ENCODE measurements around the gene PRKCQ. TPM values are rescaled to one million over a fixed set of nuclear protein-coding genes. Genes with fewer than 3 reads are reported as not detected.

The PRKCQ gene
- total RNA-seq, 4 donors from 2014 or later, result 1.8 to 11.6 (median 3.7) TPM

GRCh38 chr10:6593241-6593671 is 13.2 kb upstream of the PRKCQ start:
- no peak overlapping the region for H3K4me3 ChIP-seq
- H3K9me3 ChIP-seq, result no peaks in the 10 kb centered on the region
- H3K27ac ChIP-seq, result peak overlapping the region in 1 of 4 donors; percentile 49
- DNase-seq, result no peak
- TF ChIP-seq CTCF (IDR thresholded peaks at IDR 0.05) (no peak), POLR2A (IDR thresholded peaks at IDR 0.05) (no peak)
- H3K4me1 ChIP-seq, result no peaks in the 10 kb centered on the region
- H3K36me3 ChIP-seq, result no peaks in the 10 kb centered on the region
- H3K27me3 ChIP-seq, result no peaks in the 10 kb centered on the region

GRCh38 chr10:6592080-6592479 is 12.0 kb upstream of the PRKCQ start:
- DNase-seq, result no peak
- H3K27me3 ChIP-seq, result no peaks in the 10 kb centered on the region

GRCh38 chr10:6591668-6592067 is 11.6 kb upstream of the PRKCQ start:
- Histone ChIP-seq H3K27me3 (no peaks in the 10 kb centered on the region), H3K4me1 (no peaks in the 10 kb centered on the region), H3K27ac (peak overlapping the region; percentile 1 to 59 (median 10)), H3K36me3 (no peaks in the 10 kb centered on the region), H3K9me3 (no peaks in the 10 kb centered on the region), H3K4me3 (no peak overlapping the region)
- TF ChIP-seq POLR2A (IDR thresholded peaks at IDR 0.05), result no peak
- no peak for TF ChIP-seq CTCF (IDR thresholded peaks at IDR 0.05)
- DNase-seq, result no peak

More at GRCh38 chr10:6592080-6592479, 12.0 kb upstream of the PRKCQ start:
- Histone ChIP-seq H3K4me1 (no peaks in the 10 kb centered on the region), H3K4me3 (no peak overlapping the region), H3K36me3 (no peaks in the 10 kb centered on the region), H3K9me3 (no peaks in the 10 kb centered on the region), H3K27ac (peak overlapping the region in 3 of 4 donors; percentile 1 to 59 (median 32))
- TF ChIP-seq CTCF (IDR thresholded peaks at IDR 0.05) (no peak), POLR2A (IDR thresholded peaks at IDR 0.05) (no peak)

GRCh38 chr10:6590100-6590499 is 10.0 kb upstream of the PRKCQ start:
- Histone ChIP-seq H3K27me3 (no peaks in the 10 kb centered on the region), H3K4me3 (no peak overlapping the region), H3K27ac (no peak overlapping the region), H3K9me3 (no peaks in the 10 kb centered on the region), H3K36me3 (no peaks in the 10 kb centered on the region), H3K4me1 (no peaks in the 10 kb centered on the region)
- DNase-seq, result no peak
- TF ChIP-seq POLR2A (IDR thresholded peaks at IDR 0.05) (no peak), CTCF (IDR thresholded peaks at IDR 0.05) (no peak)

- TF ChIP-seq CTCF (IDR thresholded peaks at IDR 0.05), result no peak
- no peak overlapping the region for H3K4me3 ChIP-seq
- DNase-seq, result no peak
- H3K27me3 ChIP-seq, result no peaks in the 10 kb centered on the region
- no peaks in the 10 kb centered on the region for H3K36me3 ChIP-seq
- no peaks in the 10 kb centered on the region for H3K4me1 ChIP-seq
- H3K9me3 ChIP-seq, result no peaks in the 10 kb centered on the region
- H3K27ac ChIP-seq, result no peak overlapping the region
Observed at GRCh38 chr10:6589287-6590094, 9.4 kb upstream of the PRKCQ start.

All from Peyer's patch (tissue), 4 donors.